K562 (cell line): ENCODE results near the gene ZNF519.

Source experiments
- CTCF ChIP-seq, 3 experiments: IDR thresholded peaks in 2 of 3; conservative IDR thresholded peaks in 1 of 3; 2 replicates each; pipeline ENCODE4 v1.5.1; 2011 to 2012; ENCODE audit warnings: low read length in 3 of 3, mild to moderate bottlenecking in 3 of 3, control low read depth in 2 of 3, improper control_type of control experiment in 1 of 3, inconsistent platforms in 1 of 3, low read depth in 1 of 3, mixed read lengths in 1 of 3, moderate library complexity in 1 of 3; ENCODE audit not compliant: insufficient read depth in 2 of 3
- JUNB ChIP-seq: fragments of 450-650 bp; formaldehyde crosslinking; conservative IDR thresholded peaks from 2 replicates; pipeline ENCODE4 v1.4.0; 2020; ENCODE audit warnings: mild to moderate bottlenecking
- KDM1A ChIP-seq, 2 experiments: fragments of 450-650 bp; IDR thresholded peaks; 2 replicates each; pipeline ENCODE4 v1.6.1; 2016; ENCODE audit warnings: mild to moderate bottlenecking in 2 of 2
- NCOA1 ChIP-seq: fragments of 450-650 bp; IDR thresholded peaks from 2 replicates; pipeline ENCODE4 v1.6.1; 2016; ENCODE audit warnings: low read depth
- NFE2L1 ChIP-seq: fragments of 450-650 bp; IDR thresholded peaks from 2 replicates; pipeline ENCODE4 v1.6.1; 2016; ENCODE audit warnings: missing genetic modification characterization, low read depth, mild to moderate bottlenecking, missing compliant biosample characterization, moderate library complexity, borderline replicate concordance
- PHB ChIP-seq: fragments of 250-450 bp; sonication (Bioruptor Pico); IDR thresholded peaks from 2 replicates; pipeline ENCODE4 v1.5.0; 2021
- POLR2A ChIP-seq: fragments of 450-650 bp; conservative IDR thresholded peaks from 2 replicates; pipeline ENCODE4 v1.6.1; 2016
- SMC3 ChIP-seq: conservative IDR thresholded peaks from 2 replicates; pipeline ENCODE4 v1.6.1; 2011; ENCODE audit warnings: low read depth, low read length, improper control_type of control experiment; ENCODE audit not compliant: insufficient read depth
- XRCC5 ChIP-seq: fragments of 200-400 bp; formaldehyde crosslinking; IDR thresholded peaks from 2 replicates; pipeline ENCODE4 v1.6.1; 2017; ENCODE audit warnings: low read depth, mild to moderate bottlenecking, low read length
- TF ChIP-seq, protein P1 (sequence below), 2 experiments: fragments of 450-650 bp; formaldehyde crosslinking in 1 of 2; IDR thresholded peaks; 2 replicates each; pipeline versions ENCODE4 v1.4.0 to v1.6.1; 2014 to 2020; ENCODE audit warnings: mild to moderate bottlenecking in 2 of 2, borderline replicate concordance in 1 of 2, low read depth in 1 of 2

DNA sequence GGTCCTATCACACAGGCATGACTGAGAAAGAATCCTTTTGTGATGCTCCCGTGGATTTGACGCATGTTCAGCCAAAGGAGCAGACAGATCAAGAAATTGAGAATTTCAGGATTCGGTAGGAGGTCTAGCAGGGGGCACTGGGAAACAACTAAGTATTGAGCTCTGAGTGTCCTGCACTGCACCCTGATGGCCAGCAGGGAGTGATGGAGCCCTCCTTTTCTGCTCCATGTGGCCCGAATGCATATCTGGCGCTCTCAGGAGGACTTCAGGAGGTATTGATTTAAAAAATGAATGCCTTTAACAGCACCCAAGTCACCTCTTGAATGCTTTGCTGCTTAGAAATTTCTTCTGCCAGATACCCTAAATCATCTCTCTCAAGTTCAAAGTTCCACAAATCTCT lies 58.0 kb downstream of the ZNF519 start:
- TF ChIP-seq POLR2A (no peak), CTCF (IDR thresholded peaks at IDR 0.05 in 2 of 3, conservative IDR thresholded peaks at IDR 0.05 in 1 of 3; ENCODE audit: insufficient read depth in 2 of 3, low read depth in 1 of 3, low read length in 3 of 3) (peak; percentile 40 to 93 (median 65); a peak in 5 of 6 replicates), XRCC5 (no peak), SMC3 (no peak), JUNB (CRISPR knock-in tag) (no peak), NFE2L1 (no peak), KDM1A (IDR thresholded peaks at IDR 0.05) (no peak), PHB (no peak), NCOA1 (no peak)
- TF ChIP-seq, protein P1, sequence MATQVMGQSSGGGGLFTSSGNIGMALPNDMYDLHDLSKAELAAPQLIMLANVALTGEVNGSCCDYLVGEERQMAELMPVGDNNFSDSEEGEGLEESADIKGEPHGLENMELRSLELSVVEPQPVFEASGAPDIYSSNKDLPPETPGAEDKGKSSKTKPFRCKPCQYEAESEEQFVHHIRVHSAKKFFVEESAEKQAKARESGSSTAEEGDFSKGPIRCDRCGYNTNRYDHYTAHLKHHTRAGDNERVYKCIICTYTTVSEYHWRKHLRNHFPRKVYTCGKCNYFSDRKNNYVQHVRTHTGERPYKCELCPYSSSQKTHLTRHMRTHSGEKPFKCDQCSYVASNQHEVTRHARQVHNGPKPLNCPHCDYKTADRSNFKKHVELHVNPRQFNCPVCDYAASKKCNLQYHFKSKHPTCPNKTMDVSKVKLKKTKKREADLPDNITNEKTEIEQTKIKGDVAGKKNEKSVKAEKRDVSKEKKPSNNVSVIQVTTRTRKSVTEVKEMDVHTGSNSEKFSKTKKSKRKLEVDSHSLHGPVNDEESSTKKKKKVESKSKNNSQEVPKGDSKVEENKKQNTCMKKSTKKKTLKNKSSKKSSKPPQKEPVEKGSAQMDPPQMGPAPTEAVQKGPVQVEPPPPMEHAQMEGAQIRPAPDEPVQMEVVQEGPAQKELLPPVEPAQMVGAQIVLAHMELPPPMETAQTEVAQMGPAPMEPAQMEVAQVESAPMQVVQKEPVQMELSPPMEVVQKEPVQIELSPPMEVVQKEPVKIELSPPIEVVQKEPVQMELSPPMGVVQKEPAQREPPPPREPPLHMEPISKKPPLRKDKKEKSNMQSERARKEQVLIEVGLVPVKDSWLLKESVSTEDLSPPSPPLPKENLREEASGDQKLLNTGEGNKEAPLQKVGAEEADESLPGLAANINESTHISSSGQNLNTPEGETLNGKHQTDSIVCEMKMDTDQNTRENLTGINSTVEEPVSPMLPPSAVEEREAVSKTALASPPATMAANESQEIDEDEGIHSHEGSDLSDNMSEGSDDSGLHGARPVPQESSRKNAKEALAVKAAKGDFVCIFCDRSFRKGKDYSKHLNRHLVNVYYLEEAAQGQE (IDR thresholded peaks at IDR 0.05; ENCODE audit: borderline replicate concordance), result no peak
- TF ChIP-seq, protein P1 (CRISPR knock-in tag; IDR thresholded peaks at IDR 0.05; ENCODE audit: low read depth), result no peak
